RPMI8226 (cell line): ENCODE measurements around the gene KLC4.
"Not testable (repeated sequence)": the region's sequence is repeated elsewhere in the genome, so short reads cannot be mapped to it uniquely, and the experiment has no call there.

ENCODE experiments used
- DNase-seq: peaks from one replicate; pipeline ENCODE4 v3.0.0-alpha.2; 2015

The KLC4 gene

DNA sequence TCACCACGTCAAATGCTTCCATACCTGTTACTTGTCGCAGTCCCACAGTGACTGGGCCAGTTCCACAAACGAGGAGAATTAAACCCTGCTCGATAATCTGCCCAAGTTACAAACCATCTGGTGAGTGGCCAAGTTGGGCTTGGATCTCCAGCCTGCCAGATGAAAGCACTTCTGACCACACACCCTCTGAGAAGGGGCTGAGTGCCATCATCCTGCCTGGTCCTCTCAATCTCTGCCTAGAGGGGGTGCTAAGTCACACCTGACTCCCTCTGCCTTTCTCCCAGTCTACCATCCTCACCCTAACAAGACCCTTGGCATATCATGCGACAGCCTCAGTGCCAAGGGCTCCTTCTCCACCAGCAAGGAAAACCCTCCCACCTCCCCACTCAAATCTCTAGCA, 22.2 kb upstream of the KLC4 start:
- DNase-seq = no peak

DNA sequence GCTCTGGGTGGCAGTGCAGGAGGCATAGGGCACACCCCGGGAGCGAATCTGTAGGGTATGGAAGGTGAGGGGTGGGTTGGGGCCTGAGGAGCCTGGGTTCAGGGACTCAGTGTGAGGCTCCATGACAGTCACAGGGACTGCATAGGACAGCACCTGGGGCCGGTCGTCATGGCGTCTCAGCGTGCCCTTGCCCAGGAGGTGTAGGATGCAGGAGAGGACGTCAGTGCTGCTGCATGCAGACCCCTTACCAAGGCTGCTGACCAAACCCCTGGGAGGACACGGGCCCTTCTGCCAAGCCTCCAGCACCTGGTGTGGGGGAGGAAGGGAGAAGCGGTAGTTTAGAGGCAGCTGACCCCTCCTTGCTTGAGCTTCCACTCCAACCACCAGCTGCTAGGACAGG, 21.7 kb upstream of the KLC4 start:
- DNase-seq = no peak

DNA sequence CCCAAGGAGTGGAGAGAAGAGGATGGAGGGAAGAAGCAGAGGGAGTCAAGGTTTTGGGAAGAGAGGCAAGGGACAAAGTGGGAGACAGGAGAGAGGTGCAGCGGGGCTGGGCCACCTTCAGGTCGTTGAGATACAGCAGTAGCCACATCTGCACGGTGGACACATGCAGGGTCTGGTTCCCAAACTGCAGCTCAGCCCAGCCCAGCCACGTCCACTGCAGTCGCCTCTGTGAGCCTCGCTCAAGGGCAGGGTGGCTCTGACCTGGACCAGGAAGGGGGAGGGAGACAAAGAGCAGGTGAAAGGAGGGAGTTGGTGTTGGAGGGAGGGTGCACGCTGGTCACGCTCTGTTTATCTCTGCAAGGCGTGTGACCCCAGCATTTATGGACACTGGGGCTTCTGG, 20.7 kb upstream of the KLC4 start:
- DNase-seq = no peak

DNA sequence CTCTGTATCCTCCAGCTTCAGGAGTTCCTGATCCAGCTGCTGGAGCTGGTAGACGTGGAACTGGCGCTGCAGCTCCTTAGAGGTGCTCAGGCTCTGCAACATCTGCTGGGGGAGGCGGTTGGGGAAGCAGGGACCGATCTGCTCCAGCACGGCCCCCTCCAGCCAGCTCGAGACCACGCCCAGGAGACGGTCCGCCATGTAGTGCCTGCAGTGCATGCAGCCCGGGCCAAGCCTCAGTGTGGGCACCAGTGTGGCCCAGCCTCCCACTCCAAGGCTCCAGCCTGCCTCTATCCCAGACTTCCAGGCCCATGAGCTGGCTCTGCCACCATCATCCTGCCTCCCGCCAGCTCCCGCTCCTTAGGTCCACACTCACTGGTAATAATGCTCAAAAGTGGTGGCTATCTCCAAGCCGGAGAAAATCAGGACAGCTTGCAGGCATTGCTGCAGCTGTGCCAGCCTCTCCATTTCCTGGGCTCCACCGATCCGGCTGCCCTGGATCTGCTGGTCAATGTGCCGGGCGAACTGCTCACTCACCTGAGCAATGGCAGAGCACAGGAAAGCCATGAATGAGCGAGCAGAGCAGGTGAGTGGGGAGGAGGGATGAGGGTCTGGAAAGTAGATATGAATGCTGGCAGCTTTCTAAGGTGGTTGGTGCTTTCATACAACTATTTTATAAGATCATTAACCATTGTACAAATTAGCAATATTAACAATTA, 18.7 kb upstream of the KLC4 start:
- DNase-seq = no peak

DNA sequence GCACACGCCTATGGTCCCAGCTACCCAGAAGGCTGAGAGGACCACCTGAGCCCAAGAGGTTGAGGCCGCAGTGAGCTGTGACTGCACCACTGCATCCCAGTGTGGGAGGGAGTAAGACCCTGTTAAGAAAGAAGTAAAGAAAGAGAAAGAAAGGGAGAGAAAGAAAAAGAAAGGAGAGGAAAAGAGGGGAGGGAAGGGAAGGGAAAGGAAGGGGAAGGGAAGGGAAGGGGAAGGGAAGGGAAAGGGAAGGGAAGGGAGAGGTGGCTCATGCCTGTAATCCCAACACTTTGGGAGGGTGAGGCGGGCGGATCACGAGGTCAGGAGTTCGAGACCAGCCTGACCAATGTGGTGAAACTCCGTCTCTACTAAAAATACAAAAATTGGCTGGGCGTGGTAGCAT, 18.0 kb upstream of the KLC4 start:
- DNase-seq = not testable (repeated sequence)

DNA sequence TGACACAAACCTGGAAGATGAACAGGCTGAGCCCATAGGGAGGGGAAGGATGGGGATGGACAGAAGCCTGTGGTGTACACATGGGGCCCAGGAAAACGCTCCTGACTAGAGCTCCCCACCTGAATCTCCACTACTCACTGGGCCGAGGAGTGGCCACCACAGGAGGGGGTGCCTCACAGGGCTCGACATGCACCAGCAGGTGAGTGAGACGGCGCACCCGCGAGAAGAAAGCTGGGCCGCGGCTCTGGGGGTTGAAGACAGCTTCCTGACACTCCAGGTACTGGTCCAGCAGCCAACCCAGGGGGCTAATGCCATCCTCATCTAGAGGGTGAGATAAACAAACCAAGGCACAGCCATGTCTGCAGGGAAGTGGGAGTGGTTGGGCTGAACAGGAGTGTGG, 16.1 kb upstream of the KLC4 start:
- DNase-seq = no peak

DNA sequence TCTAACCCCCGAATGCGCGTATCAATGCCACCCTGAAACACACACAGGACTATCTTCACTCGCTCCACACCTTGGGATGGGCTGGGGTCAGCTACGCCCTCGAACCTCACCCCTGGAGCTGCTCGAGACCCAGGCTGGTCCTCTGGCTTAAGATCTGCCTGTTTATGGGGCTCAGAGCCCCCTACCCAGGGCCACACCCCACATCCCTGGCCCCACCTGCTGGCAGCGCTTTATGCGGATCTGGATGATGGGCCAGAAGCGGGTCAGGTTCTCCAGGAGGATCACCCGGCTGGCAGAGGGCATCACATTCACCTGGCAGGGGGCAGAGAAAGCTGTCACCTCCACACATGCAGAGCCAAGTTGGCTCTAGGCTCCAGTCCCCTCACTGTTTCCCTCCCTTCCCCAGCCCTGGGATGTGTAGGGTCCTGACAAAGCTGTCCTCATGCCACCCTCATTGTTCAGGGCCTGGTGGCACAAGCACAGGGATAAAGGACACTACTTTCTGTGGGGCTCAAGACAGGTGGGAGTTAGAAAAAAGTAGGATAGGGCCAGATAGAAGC, 14.0 kb upstream of the KLC4 start:
- no peak for DNase-seq

DNA sequence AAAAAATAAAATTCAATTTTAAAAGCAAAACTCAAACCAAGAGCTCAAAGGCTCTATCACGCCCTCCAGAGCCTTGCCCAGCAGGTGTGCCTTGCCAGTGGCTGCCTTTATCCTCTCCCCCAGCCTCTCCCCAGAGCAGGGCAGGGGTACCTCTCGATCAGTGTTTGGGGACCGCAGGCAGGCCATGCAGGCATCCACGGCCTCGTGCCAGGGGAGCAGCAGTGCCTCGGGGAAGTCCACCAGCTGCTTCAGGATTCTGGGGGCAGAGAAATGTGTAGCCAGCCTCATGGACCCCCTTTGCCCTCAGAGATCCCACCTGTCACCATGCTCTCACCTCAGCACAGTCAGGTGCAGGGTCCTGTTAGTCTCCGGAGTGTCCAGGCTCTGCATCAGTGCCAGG, 11.4 kb upstream of the KLC4 start:
- no peak for DNase-seq

DNA sequence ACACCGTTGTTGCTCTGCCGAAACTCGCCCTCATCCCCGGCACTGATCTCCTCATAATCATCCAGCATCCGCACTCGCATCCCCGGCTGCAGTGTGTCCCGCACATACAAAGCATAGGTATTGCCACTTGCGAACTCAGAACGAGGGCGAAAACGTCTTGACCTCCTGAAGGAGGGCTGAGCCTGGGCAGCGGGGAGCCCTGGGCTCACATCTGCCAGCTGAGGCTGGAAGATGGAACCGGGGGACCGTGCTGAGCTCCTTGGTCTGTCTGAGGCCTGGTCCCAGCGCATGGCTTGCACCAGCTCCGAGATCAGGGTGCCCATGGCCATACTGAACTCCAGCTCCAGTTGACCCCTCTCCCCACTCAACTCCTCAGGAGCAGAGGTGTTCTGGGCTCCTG, 8.4 kb upstream of the KLC4 start:
- DNase-seq = no peak

DNA sequence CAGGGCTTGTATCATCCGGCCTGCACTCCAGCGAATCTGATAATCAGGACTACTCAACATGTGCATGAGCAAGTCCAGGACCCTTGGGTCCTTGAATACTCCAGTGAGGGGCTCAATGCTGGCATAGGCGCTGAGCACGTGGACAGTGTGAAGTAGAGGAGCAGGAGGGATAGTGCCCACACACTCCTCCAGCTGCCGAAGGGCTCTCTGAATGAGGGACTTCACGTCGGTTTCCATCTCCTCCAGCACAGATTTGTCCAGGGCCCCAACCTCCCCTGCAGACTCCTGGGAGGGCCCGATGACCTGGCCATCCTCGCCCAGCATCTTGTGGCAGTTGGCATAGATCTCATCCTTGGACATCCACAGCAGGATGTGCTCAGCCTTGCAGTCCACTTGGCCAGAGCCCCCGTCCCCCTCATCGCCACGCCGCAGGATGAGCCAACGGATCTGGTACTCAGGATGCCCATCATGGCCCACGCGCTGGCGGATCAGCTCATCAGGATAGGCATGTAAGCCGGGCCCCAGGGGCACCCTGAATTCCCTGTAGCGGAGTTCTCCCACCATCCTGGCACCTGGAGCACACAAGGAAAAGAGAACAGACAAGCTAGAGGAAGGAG, 7.1 kb upstream of the KLC4 start:
- no peak for DNase-seq

DNA sequence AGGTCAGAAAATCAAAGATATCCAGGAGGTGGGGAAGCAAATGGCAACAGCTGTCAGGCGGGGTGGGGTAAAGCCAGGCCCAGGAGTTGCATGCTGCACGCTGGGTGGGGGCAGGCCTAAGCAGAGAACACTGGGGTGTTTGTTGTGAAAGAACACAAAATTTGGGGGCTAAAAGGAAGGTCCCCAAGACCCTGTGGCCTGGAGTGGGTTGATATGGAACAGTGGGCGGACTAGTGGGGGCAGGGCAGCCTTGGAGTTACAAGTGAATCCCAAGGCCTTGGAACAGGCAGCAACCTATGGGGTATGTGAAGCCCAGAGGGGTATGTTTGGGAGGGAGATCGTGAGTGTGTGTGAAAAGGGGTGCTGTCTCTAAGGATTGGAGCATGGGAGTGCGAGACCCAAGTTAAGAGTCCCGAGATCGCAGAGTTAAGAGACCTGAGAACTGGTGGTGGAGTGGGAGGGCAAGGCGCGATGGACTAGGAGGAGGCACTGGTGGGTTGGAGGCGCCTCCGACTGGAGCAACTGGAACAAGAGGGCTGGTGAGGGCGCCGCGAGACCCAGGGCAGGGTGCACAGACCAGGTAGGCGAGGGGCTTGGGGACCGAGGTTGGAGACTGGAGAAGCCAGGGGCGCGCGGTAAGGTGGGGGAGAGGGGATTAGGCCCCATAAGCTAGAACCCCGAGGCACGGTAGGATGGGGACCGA, 6.4 kb upstream of the KLC4 start:
- peak; percentile 45 for DNase-seq

DNA sequence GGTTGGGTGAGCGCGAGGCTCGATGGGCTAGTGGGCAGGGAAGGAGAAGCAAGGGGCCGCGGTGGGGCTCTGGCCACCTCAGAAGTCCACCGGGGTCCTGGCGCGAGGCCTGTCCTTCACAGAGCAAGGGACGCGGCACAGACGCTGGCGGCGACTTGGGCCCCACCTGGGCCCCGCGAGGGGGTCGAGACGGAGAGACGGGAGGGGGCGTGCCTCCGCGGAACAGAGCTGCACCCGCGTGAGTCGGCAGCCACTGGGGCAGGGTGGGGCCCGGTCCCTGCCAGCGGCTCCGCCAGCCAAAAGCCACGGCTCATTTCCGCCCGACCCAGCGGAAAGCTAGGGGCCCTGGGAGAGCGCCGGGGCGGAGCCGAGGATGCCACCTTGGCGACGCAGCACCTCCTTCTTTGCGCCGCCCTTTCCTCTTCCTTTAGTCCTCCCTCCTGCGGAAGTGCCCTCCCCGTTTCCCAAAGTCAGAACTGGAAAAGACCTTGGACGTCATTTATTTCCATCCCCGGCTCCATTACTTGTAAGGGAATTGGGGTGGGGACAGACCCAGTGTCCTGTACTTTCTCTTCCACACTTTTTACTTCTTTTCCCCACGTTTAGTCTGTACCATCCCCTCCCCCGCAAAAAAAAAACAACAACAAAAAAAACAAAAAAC, 5.8 kb upstream of the KLC4 start, which contains the start of gene CUL7:
TSS of gene CUL7 (minus strand) at position 307 of the 661 bp plus-strand sequence. CDS start 1,063 bp downstream, outside the sequence.
- DNase-seq = peak; percentile 95

DNA sequence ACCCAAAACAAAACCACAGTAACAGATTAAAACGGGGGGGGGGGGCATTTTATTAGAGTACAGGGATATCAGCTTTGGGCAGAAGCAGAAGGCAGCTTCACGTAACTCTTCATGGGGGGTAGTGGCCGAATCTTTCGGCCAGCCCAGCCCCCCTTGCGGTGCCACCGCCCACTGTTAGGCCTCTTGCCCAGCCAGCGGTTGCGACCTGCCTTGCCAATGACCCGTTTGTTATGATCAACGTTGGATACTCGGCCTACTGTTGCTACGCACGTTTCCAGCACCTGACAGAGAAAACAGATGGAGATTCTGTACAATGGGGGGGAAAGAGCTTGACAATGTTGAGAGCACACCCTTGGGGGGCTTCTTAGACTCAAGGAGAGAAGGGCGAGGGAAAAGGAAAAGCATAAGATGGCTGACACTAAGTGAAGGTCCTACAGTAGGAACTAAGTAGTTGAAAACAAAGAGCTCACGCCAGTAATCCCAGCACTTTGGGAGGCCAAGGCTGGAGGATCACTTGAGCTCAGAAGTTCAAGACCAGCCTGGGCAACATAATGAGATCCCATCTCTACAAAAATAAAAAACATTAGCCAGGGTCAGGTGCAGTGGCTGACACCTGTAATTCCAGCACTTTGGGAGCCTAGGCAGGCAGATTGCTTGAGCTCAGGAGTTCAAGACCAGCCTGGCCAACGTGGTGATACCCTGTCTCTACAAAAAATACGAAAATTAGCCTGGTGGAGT, 5.1 kb upstream of the KLC4 start:
- DNase-seq = no peak

DNA sequence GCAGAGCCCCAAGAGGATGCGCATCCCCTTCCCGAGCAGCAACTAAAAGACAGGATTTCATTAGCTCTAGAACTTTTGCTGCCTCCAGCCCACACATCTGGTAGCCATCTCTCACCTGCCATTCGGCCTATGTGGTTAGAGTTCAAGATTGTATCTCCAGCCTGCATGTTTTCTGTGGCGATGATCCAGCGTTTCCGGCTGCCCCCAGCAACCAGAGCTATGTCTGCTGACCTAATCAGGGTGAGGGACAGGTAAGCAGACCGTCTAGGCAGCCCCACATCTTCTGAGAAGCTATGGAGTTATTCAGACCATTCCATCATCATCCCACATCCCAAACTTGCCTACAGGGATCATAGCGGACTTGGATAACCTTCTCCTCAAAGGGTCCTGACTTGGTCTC, 3.5 kb upstream of the KLC4 start:
- DNase-seq = no peak

DNA sequence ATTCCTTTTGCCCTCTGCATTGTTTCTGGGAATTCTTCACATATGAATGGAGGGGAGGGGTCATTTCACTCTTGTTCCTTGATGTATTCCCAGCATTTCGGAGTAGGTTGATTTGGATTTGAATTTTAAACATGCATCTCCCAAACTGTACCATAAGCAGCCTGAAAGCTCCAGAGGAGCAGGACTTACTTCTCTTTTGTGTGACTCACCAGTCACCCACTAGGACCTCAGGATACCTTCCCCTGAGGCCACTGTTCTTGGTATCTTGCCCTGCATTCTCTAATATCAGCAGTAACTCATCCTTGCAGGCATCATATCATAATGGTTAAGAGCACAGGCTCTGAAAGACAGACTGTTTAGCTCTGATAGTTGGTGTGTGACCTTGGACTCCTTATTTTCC, 900 bp upstream of the KLC4 start:
- no peak for DNase-seq

DNA sequence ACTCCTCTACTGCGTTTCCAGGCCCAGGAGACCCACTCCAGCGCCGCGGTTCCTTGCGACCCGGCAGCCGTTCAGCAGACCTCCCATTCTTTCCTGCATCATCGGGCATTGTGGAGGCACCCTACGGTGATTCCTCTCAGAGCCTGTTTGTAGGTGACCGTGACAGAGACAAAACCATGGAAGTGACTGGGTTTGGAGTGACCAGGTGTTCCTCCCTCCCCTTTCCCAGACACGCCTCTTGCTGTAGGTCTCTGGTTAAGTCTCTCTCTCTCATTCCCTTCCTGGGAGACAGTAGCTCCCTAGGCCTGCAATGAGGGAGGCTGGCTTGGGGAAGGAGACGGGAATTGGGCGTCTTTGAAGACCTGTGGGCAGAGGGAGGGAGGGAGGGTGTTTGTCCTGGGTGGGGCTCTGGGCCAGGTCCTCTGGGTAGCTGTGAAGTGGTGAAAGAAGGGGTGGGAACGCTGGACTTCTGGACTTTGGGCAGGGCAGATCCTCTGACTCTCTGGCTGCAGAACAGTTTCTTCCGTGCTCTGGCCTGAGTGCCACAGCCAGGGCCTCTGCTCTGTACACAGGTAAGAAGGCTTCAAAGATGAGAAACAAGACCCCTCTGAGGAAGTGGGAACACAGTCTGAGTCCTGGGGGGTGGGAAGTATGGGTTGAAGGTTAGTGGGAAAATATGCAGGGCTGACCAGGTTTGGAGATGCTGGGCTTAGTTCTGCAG, 763 bp downstream of the KLC4 start:
- no peak for DNase-seq

DNA sequence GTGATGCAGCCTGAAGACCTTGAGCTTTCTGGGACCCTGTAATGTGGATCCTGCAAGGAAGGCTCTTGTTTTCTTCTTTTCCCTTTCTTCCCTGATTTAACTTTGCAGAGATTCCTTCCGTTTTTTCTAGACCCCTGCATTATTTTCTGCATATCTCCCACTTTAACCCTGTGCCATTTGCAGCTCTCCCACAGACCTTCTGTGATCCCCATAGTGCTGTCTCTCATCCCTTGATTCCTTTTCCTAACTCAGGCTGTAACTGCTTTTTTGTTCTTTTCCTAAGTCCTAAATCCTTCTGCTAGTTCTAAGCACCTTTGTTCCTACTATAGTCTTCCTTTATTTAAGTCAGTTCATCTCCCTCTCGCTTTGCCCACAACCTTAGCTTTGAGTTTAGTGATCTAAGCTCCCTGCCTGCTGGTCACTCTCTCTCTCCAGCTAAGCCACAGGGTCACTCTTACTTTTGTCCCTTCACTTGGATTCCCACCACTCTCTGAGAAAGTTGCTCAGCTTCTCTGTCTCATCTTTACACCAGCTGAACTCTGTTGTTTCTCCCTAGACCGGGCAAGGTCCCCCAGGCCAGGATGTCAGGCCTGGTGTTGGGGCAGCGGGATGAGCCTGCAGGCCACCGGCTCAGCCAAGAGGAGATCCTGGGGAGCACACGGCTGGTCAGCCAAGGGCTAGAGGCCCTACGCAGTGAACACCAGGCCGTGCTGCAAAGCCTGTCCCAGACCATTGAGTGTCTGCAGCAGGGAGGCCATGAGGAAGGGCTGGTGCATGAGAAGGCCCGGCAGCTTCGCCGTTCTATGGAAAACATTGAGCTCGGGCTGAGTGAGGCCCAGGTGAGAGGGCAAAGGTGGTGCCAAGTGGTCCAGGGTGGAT, 1.6 kb downstream of the KLC4 start:
- no peak for DNase-seq

DNA sequence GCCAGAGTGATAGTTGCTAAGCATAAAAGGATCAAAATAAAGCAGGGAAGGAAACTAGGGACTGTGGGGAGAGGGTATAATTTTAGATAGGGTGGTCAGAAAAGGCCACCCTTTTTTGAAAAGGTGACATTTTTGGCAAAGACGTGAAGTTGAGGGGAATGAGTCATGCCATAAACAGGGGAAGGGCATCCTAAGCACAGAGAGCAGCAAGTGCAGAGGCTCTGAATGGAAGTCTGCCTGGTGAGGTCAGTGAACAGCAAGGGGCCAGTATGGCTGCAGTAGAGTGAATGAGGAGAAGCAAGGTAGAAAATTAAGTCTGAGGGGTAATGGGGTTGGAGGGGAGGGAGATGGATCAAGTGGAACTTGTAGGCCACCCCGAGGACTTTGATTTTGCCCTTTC, 2.4 kb downstream of the KLC4 start:
- no peak for DNase-seq

DNA sequence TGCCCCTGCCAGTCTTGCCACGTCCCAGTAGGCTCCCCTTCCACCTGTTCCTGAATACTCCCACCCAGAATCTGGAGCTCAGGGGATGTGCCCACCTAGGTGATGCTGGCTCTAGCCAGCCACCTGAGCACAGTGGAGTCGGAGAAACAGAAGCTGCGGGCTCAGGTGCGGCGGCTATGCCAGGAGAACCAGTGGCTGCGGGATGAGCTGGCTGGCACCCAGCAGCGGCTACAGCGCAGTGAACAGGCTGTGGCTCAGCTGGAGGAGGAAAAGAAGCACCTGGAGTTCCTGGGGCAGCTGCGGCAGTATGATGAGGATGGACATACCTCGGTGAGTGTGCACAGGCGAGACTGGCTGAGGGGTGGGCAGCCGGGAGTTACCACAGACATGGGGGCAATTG, 3.4 kb downstream of the KLC4 start:
- no peak for DNase-seq

DNA sequence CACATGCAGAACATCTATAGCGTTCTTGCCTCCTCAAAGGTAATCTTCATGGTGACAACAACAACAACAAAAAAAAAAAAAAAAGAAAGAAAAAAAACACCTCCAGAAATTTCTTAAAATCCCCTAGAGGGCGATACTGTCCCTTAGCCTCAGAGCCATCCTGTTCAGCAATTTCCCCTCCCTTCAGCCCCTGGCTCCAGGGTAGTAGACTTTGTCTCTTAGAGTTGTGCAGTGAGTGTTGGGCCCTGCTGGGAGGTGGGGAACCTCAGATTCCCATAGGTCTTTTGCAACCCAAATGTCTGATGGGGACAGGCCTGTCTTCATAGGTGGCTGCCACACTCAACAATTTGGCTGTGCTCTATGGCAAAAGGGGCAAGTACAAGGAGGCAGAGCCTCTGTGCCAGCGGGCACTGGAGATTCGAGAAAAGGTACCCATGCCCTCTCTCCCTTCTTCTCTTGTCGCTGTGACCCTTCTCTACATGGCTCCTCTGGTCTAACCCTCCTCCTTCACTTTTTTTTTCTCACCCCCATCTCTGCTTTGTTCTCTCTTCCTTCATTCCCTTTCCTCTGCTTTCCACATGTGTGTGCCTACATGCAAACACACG, 10.7 kb downstream of the KLC4 start:
- DNase-seq = peak; percentile 46
